HCT116 (cell line): ENCODE data around the gene MIA3. TPM values are rescaled to one million over a fixed set of nuclear protein-coding genes. Genes with fewer than 3 reads are reported as not detected.

Experiments
- ATAC-seq: fragments of 200-7000 bp; cut with Tn5 transposase; 2 replicates; pipeline ENCODE4 v1.9.1; 2020; ENCODE audit warnings: mild to moderate bottlenecking, moderate library complexity
- BruUV-seq: library from RNA; stranded (reverse); fragments of 400-500 nt; replicated peaks from 2 replicates; lab custom pipeline; 2021; lab: Mats Ljungman, UMichigan
- CTCF ChIA-PET: fragments of 300-600 bp; sonication (Branson Sonifier 250); formaldehyde crosslinking; loops from one replicate; lab custom pipeline; 2021; ENCODE audit warnings: antibody characterized with exemption; lab: Charles Lee
- POLR2A ChIA-PET: fragments of 300-600, 350-600 bp; sonication (Branson Sonifier 250); formaldehyde crosslinking; loops from one replicate; lab custom pipeline; 2021; ENCODE audit warnings: antibody characterized with exemption; lab: Charles Lee
- RAD21 ChIA-PET, 2 experiments: fragments of 300-600 bp; sonication (Branson Sonifier 250); formaldehyde crosslinking; loops; one replicate each; lab custom pipeline; 2023; ENCODE audit warnings: low total read pairs in 2 of 2; ENCODE audit not compliant: uncharacterized antibody in 2 of 2, unreplicated experiment in 2 of 2, low non-redundant PET in 1 of 2; lab: Charles Lee
- DNase-seq: peaks from one replicate; pipeline ENCODE4 v3.0.0-alpha.2; 2010; ENCODE audit warnings: low read depth, low spot score
- H2AFZ ChIP-seq: fragments of 200-600 bp; shearing (Covaris generic), sonication (generic); 2 replicates; pipeline ENCODE4 v1.6.1; 2017; ENCODE audit warnings: low read depth, mixed run types, mixed read lengths, antibody characterized with exemption, low read length; ENCODE audit not compliant: poor library complexity, severe bottlenecking
- H3K27ac ChIP-seq: 2 replicates; pipeline ENCODE4 v1.5.1; 2012; ENCODE audit warnings: low read depth, low read length
- H3K27me3 ChIP-seq: fragments of 200-600 bp; sonication (generic); 2 replicates; pipeline ENCODE4 v1.6.1; 2016; ENCODE audit warnings: mixed run types, low read length, mixed read lengths; ENCODE audit not compliant: insufficient read depth
- H3K36me3 ChIP-seq, 2 experiments: fragments of 200-500 bp in 1 of 2; fragments of 200-600 bp in 1 of 2; sonication (Bioruptor generic) in 1 of 2; sonication (generic) in 1 of 2; 2 replicates each; pipeline versions ENCODE4 v1.5.1 to v1.6.1; 2014 to 2016; ENCODE audit warnings: low read length in 2 of 2, inconsistent platforms in 1 of 2, mixed read lengths in 1 of 2, mixed run types in 1 of 2; ENCODE audit not compliant: insufficient read depth in 2 of 2, control insufficient read depth in 1 of 2
- H3K4me1 ChIP-seq, 2 experiments: fragments of 200-600 bp in 1 of 2; sonication (generic) in 1 of 2; 2 replicates each; pipeline versions ENCODE4 v1.5.1 to v1.6.1; 2012 to 2017; ENCODE audit warnings: low read length in 2 of 2, inconsistent platforms in 1 of 2, mild to moderate bottlenecking in 1 of 2, mixed read lengths in 1 of 2, mixed run types in 1 of 2, moderate library complexity in 1 of 2; ENCODE audit not compliant: insufficient read depth in 2 of 2, control insufficient read depth in 1 of 2
- H3K4me2 ChIP-seq: fragments of 200-600 bp; sonication (generic); 2 replicates; pipeline ENCODE4 v1.6.1; 2017; ENCODE audit warnings: mixed run types, low read length, mixed read lengths
- H3K4me3 ChIP-seq, 2 experiments: fragments of 200-600 bp in 1 of 2; sonication (generic) in 1 of 2; replicated peaks in 1 of 2; 2 replicates each; pipeline ENCODE4 v1.5.1; 2011 to 2016; ENCODE audit warnings: low read length in 2 of 2, control low read depth in 1 of 2, low read depth in 1 of 2, mild to moderate bottlenecking in 1 of 2, mixed read lengths in 1 of 2, mixed run types in 1 of 2
- H3K79me2 ChIP-seq: fragments of 200-600 bp; sonication (generic); 2 replicates; pipeline ENCODE4 v1.6.1; 2017; ENCODE audit warnings: mild to moderate bottlenecking, mixed run types, low read length, moderate library complexity, mixed read lengths; ENCODE audit not compliant: insufficient read depth
- H3K9ac ChIP-seq: fragments of 200-600 bp; sonication (generic); 2 replicates; pipeline ENCODE4 v1.6.1; 2016; ENCODE audit warnings: low read length, mixed read lengths
- H3K9me2 ChIP-seq: fragments of 200-600 bp; sonication (generic), shearing (Covaris generic); 2 replicates; pipeline ENCODE4 v1.6.1; 2017; ENCODE audit warnings: mixed run types, mild to moderate bottlenecking, moderate library complexity; ENCODE audit not compliant: insufficient read depth
- H3K9me3 ChIP-seq, 2 experiments: fragments of 200-500 bp in 1 of 2; fragments of 200-600 bp in 1 of 2; sonication (Bioruptor generic) in 1 of 2; sonication (generic) in 1 of 2; 2 replicates each; pipeline ENCODE4 v1.6.1; 2014 to 2017; ENCODE audit warnings: low read length in 2 of 2, mixed read lengths in 2 of 2, inconsistent platforms in 1 of 2, low read depth in 1 of 2, mild to moderate bottlenecking in 1 of 2, mixed run types in 1 of 2, moderate library complexity in 1 of 2; ENCODE audit not compliant: control insufficient read depth in 1 of 2, insufficient read depth in 1 of 2
- H4K20me1 ChIP-seq: fragments of 200-600 bp; sonication (generic), shearing (Covaris generic); 2 replicates; pipeline ENCODE4 v1.6.1; 2017; ENCODE audit warnings: mixed run types, mild to moderate bottlenecking, moderate library complexity; ENCODE audit not compliant: insufficient read depth
- ATF3 ChIP-seq: IDR thresholded peaks from 2 replicates; pipeline ENCODE4 v1.6.1; 2012
- CBX3 ChIP-seq: IDR thresholded peaks from 2 replicates; pipeline ENCODE4 v1.6.1; 2012; ENCODE audit warnings: low read depth
- CEBPB ChIP-seq: IDR thresholded peaks from 2 replicates; pipeline ENCODE4 v1.6.1; 2012; ENCODE audit warnings: low read depth
- ELF1 ChIP-seq: IDR thresholded peaks from 2 replicates; pipeline ENCODE4 v1.6.1; 2012; ENCODE audit warnings: low read depth, borderline replicate concordance
- EZH2 ChIP-seq: fragments of 200-600 bp; sonication (generic); IDR thresholded peaks from 2 replicates; pipeline ENCODE4 v1.6.1; 2017; ENCODE audit warnings: antibody characterized with exemption, mixed run types
- EZH2phosphoT487 ChIP-seq: fragments of 200-600 bp; IDR thresholded peaks from 2 replicates; pipeline ENCODE4 v1.6.1; 2018; ENCODE audit warnings: antibody characterized with exemption, borderline replicate concordance
- JUND ChIP-seq: IDR thresholded peaks from 2 replicates; pipeline ENCODE4 v1.6.1; 2012
- MAX ChIP-seq: IDR thresholded peaks from 2 replicates; pipeline ENCODE4 v1.6.1; 2012
- POLR2A ChIP-seq: IDR thresholded peaks from 2 replicates; pipeline ENCODE4 v1.7.0; 2011; ENCODE audit warnings: borderline replicate concordance; ENCODE audit not compliant: insufficient read depth, insufficient read length; ENCODE audit errors: extremely low read depth
- RAD21 ChIP-seq: IDR thresholded peaks from 2 replicates; pipeline ENCODE4 v1.6.1; 2012; ENCODE audit warnings: low read depth, mild to moderate bottlenecking
- SIN3A ChIP-seq: IDR thresholded peaks from 2 replicates; pipeline ENCODE4 v1.6.1; 2012; ENCODE audit warnings: low read depth
- SP1 ChIP-seq: IDR thresholded peaks from 2 replicates; pipeline ENCODE4 v1.6.1; 2012; ENCODE audit warnings: low read depth
- SRF ChIP-seq: IDR thresholded peaks from 2 replicates; pipeline ENCODE4 v1.6.1; 2012; ENCODE audit warnings: low read depth
- TCF7L2 ChIP-seq: IDR thresholded peaks from 2 replicates; pipeline ENCODE4 v1.7.0; 2011; ENCODE audit warnings: borderline replicate concordance, inconsistent platforms; ENCODE audit not compliant: insufficient read depth, insufficient read length; ENCODE audit errors: extremely low read depth
- YY1 ChIP-seq: IDR thresholded peaks from 2 replicates; pipeline ENCODE4 v1.6.1; 2011; ENCODE audit warnings: low read length, low read depth, moderate library complexity, mild to moderate bottlenecking; ENCODE audit not compliant: insufficient replicate concordance; ENCODE audit errors: extremely low read depth
- ZBTB33 ChIP-seq: IDR thresholded peaks from 2 replicates; pipeline ENCODE4 v1.6.1; 2011; ENCODE audit warnings: mild to moderate bottlenecking, low read length, moderate library complexity; ENCODE audit not compliant: insufficient replicate concordance; ENCODE audit errors: extremely low read depth
- ZNF274 ChIP-seq: fragments of 200-500 bp; sonication (Bioruptor generic); IDR thresholded peaks from 2 replicates; pipeline ENCODE4 v1.6.1; 2014; ENCODE audit warnings: mild to moderate bottlenecking, low read depth, low read length, inconsistent platforms
- intact Hi-C: fragments of 100-400 bp; cut with micrococcal nuclease; formaldehyde crosslinking; loops from 2 replicates; pipeline ENCODE4 v1.10.0; 2022
- total RNA-seq: library from RNA; stranded (reverse); gene quantifications from one replicate; pipeline ENCODE4 v1.2.1, GENCODE V29; 2021; ENCODE audit not compliant: unreplicated experiment

MIA3 gene
- total RNA-seq, 1 experiment from 2014 or later = 62.7 TPM

GRCh38 chr1:222694927-222695326, 77.0 kb downstream of the MIA3 start:
- TF ChIP-seq POLR2A (no peak), CBX3 (no peak), ZNF274 (no peak), ATF3 (no peak), EZH2 (no peak)
- RAD21 ChIA-PET = no interaction called here
- Histone ChIP-seq H3K9me2 (no peaks in the 10 kb centered on the region), H3K4me2 (no peak overlapping the region), H3K9me3 (no peaks in the 10 kb centered on the region), H3K4me1 (no peaks in the 10 kb centered on the region), H3K27me3 (no peaks in the 10 kb centered on the region), H3K9ac (no peak overlapping the region), H2AFZ (no peak overlapping the region), H3K79me2 (peaks cover 8% of the 10 kb centered on the region), H3K36me3 (peaks cover 0 to 3% of the 10 kb centered on the region in 2 experiments; a peak in 2 of 4 replicates), H4K20me1 (no peaks in the 10 kb centered on the region), H3K4me3 (no peak overlapping the region), H3K27ac (no peak overlapping the region)
- POLR2A ChIA-PET = no interaction called here
- CTCF ChIA-PET = no interaction called here
- intact Hi-C loops = loop anchor here (5.0 kb wide), 1 partner anchor 43 kb away; no protein-coding TSS in a partner anchor
- DNase-seq (no peak), ATAC-seq (no peak)
- no TSS peak for BruUV-seq

- RAD21 ChIA-PET = no interaction called here
- no peak overlapping the region for H3K9ac ChIP-seq
- no TSS peak for BruUV-seq
- POLR2A ChIA-PET = no interaction called here
- no peaks in the 10 kb centered on the region for H3K9me2 ChIP-seq
- H4K20me1 ChIP-seq = no peaks in the 10 kb centered on the region
- no peaks in the 10 kb centered on the region for H3K9me3 ChIP-seq
- H3K79me2 ChIP-seq = peaks cover 11% of the 10 kb centered on the region
- no peaks in the 10 kb centered on the region for H3K4me1 ChIP-seq
- no peak overlapping the region for H3K27ac ChIP-seq
- peaks cover 3 to 4% of the 10 kb centered on the region in 2 experiments; a peak in 2 of 4 replicates for H3K36me3 ChIP-seq
- DNase-seq = no peak
- no peaks in the 10 kb centered on the region for H3K27me3 ChIP-seq
- no peak overlapping the region for H3K4me3 ChIP-seq
- intact Hi-C loops = loop anchor here (5.0 kb wide), 1 partner anchor 44 kb away; no protein-coding TSS in a partner anchor
- H3K4me2 ChIP-seq = no peak overlapping the region
- H2AFZ ChIP-seq = no peak overlapping the region
- TF ChIP-seq SIN3A (no peak), RAD21 (no peak), EZH2phosphoT487 (no peak), TCF7L2 (no peak), EZH2 (no peak), CBX3 (no peak), YY1 (no peak), POLR2A (no peak), ZNF274 (no peak), SP1 (no peak), CEBPB (no peak), ELF1 (no peak), JUND (no peak), SRF (no peak), ZBTB33 (no peak), MAX (no peak)
- ATAC-seq = no peak
- CTCF ChIA-PET = no interaction called here
Measured at GRCh38 chr1:222696741-222697140, 78.8 kb downstream of the MIA3 start.
